SKM-1 treated with dmso at 0.1 percent for 144 hours (cell line): Measurements from ENCODE around the gene UVRAG.
"Not testable (repeated sequence)": the region's sequence is repeated elsewhere in the genome, so short reads cannot be mapped to it uniquely, and the experiment has no call there.

Experiments used
- DNase-seq: peaks from one replicate; lab custom pipeline; 2025; ENCODE audit not compliant: unreplicated experiment; lab: John Stamatoyannopoulos, UW

Gene UVRAG

DNA sequence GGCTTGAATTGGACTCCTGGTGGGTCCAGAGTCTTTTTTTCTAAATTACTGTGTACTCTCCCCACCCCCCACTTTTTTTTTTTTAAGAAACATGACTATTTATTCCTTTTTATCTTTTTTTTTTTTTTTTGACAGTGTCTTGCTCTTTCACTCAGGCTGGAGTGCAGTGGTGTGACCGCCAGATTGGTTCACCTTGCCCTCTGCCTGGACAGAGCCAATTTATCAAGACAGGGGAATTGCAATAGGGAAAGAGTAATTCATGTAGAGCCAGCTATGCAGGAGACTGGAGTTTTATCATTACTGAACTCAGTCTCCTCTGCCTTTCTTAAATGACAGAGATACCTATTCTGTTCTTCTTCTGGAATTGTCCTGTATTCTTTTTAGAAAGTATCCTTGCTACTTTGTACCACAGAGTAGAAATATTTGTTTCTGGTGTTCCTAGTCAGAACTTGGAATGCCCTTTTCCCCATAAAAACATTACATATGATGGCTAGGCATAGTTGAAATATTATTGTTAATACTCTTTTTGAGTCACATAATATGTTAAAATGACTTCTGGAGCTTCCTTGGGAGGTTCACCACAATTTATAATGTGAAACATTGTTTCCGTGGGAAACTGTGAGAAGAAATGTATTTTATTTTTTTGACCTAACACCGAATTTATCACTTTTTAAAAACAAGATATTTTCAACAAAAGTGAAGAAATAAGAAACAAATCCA, 95.6 kb downstream of the UVRAG start:
- DNase-seq, result no peak

DNA sequence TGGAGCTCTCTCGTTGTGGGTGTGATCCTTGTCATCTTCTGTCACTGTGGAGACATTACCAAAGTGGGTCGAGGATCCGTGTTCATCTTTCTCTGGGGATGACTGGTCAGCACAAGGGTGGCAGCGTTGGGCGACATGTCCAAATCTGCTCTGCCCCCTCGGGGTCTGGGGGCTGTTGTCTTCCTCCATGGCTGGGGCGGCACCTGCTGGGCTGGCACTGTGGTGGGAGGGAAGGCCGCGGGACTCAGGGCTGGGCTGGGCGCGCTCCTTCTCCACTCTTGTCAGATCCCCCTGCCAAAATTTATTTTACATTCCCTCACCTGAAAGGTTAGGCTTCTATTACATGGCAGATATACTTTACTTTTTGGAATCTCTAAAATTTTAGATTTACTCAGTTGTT, 96.4 kb downstream of the UVRAG start:
- no peak for DNase-seq

DNA sequence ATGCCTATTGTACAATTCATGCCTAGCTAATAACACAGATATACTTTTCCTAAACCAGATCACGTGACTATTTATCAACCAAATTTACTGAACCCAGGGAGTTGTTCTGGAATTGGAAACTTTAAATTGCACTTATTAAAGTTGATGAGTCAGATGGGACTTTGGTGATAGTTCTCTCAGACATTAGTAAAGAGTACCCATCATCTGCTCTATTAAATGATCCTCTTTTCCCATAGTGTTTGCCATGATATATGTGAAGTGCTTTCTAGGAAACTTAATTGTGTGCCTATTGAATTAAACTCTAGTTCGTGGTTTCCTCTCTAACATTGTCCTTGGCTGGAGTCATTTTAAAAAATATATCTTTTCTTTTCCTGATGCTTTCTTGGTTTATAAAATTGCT, 99.0 kb downstream of the UVRAG start:
- DNase-seq, result no peak

DNA sequence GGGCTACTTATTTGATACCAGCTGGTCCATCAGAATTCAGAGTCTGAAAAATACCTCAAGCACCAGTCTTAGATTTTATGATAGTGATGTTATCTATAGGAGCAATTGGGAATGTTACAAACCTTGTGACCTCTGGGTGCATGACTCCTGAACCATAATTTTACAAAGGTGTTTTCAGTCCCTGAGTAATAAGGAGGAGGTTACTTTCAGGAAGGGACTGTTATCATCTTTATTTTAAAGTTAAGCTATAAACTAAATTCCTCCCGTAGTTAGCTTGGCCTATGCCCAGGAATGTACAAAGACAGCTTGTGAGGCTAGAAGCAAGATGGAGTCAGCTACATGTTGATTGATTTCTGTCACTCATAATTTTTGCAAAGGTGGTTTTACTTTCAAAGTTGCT, 101.9 kb downstream of the UVRAG start:
- DNase-seq, result no peak

DNA sequence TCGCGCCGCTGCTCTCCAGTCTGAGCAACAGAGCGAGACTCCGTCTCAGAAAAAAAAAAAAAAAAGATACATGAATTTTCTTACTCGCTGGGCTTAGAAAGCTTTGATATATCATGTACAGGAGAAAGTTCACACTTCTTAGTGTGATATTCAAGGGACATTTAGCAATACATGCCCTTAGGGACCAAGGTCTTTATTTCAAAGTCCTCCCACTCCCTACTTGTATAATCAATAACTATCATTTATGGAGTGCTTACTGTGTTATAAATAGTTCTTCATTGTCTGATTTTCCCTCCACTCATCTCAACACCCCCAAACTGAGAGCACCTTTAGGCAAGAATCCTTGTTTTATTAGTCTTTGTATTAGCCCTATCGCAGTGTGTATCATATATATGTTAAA, 103.3 kb downstream of the UVRAG start:
- no peak for DNase-seq

DNA sequence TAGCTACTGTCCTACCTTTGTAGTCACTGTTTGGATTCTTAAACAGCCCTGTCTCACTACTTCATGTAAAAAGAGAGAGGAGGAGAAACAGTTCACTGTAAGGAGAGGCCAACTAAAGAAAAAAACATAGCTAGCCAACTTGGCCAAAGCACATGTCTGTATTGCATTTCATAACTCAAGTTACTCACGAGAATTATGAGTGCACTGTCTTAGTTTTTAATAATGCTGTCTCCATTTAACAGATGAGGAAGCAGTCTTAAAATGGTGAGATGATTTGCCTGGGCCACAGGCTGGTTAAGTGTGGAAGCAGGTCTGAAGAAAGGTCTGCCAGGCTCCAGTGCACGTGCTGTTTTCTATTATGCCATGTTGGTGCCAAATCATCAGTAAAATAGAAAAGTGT, 104.5 kb downstream of the UVRAG start:
- no peak for DNase-seq

DNA sequence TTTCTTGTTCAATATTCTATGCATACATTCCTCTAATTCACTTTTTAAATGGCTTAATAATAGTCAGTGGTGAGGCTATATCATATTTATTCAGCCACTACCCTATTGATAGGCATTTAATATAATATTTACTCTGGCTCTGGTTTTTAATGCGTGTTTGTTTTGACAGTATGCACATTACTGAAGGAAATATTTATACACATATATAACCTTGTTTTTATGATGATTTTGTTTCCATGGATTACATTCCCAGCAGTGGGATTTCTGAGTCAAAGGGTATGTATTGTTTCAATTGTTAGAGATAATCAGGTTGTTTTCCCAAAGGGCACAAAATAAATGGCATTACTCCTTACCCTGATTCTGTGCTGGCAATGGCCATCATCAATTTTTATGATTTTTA, 105.8 kb downstream of the UVRAG start:
- DNase-seq, result no peak

DNA sequence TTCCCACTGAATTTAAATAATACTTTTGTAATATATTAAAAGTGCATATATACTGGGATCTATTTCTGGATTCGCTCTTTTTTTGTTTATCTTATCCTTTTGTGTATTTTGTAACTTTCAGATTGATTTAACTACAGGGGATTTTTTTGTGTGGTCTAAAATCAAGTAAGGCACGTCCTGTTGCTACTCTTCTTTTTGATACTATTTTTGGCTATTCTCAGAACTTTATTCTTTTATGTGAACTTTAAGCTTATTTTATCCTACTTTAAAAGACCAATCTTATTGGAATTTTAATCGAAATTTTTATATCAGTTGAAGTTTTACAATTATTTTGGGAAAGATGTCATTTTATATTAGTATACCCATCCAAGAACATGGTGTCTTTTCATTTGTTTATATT, 106.8 kb downstream of the UVRAG start:
- DNase-seq, result no peak

- no peak for DNase-seq
These were observed 110.2 kb downstream of the UVRAG start for GRCh38 chr11:75924966-75925784.

- no peak for DNase-seq
These were observed 110.8 kb downstream of the UVRAG start for GRCh38 chr11:75925785-75926164.

GRCh38 chr11:75929706-75930105, 114.7 kb downstream of the UVRAG start:
- DNase-seq, result no peak

DNA sequence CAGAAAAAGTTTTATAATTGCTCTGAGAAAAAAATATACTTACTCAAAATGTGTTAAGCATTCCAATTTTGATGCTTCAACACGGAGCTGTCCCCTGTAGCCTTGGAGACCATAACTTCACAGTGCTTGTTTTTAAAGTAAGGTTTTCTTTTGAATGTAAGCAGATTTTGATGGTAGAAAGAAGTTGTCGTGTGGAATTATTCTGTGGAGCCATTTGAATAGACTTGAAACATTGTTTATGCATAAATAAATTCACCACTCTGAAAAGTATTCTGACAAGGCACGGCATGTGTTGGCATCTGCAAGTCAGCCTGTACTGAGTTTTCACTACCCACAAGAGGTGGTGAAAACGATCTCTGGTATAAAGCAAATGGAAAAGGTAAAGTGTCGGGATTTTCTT, 115.5 kb downstream of the UVRAG start:
- no peak for DNase-seq

- DNase-seq, result no peak
These were observed 116.1 kb downstream of the UVRAG start for GRCh38 chr11:75931124-75931523.

GRCh38 chr11:75933736-75934135, 118.7 kb downstream of the UVRAG start:
- not testable (repeated sequence) for DNase-seq

- no peak for DNase-seq
These were observed 119.8 kb downstream of the UVRAG start for GRCh38 chr11:75934851-75935250.

- no peak for DNase-seq
These were observed 123.5 kb downstream of the UVRAG start for GRCh38 chr11:75938543-75938942.

- no peak for DNase-seq
These were observed 124.5 kb downstream of the UVRAG start for GRCh38 chr11:75939516-75939915.

GRCh38 chr11:75939992-75940391, 125.0 kb downstream of the UVRAG start:
- DNase-seq, result no peak

DNA sequence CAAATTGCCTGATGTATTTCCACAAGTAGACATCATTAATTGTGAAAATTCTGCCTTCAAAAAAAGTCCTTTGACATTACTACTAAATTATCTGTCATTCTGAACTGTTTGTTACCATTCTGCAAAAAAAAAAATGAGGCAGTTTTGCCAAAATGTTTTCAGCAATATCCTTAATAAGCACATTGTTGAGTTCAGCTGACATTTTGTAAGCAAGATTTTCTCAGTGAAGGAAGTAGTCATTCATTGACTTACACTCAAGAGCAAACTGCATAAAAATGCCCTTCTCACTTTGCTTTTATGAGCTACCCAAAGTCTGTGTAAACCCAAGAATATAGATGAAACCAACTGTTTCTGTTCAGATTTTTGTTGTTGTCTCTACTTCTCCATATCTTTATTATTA, 125.9 kb downstream of the UVRAG start:
- DNase-seq, result no peak

- DNase-seq, result no peak
These were observed 129.5 kb downstream of the UVRAG start for GRCh38 chr11:75944515-75944914.

DNA sequence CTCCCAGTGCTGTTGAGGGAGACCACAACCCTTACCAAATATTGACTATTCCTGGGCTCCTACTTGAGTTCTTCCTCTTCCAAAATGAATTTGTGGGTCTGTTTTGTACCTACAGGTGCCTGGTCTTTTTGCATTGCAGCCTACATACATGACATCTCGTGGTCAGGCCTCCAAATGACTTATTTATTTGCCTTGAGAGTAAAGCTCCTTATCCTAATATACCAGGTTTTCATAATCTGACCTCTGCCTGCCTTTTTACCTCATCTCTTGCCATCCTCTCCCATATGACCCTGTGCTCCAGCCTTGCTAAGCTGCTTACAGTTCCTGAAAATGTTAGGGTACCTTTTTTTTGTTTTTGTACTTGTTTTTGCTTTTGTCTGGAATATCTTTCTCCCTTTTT, 130.4 kb downstream of the UVRAG start:
- no peak for DNase-seq

- peak; percentile 9 for DNase-seq
These were observed 130.9 kb downstream of the UVRAG start for GRCh38 chr11:75945947-75946346.
